Activated CD4-positive, alpha-beta T cell treated with anti-CD3 and anti-CD28 coated beads, Interleukin-2, amount 50 U/mL, for 4 hours (primary cell): Measurements from ENCODE around the gene PHKB.

ENCODE experiments used
- DNase-seq, 2 experiments: peaks; one replicate each; pipeline ENCODE4 v3.0.0-alpha.2; 2020

Gene PHKB

GRCh38 chr16:47574091-47575054 is 113.2 kb downstream of the PHKB start:
- peak in 1 of 2 experiments; percentile 4 for DNase-seq

DNA sequence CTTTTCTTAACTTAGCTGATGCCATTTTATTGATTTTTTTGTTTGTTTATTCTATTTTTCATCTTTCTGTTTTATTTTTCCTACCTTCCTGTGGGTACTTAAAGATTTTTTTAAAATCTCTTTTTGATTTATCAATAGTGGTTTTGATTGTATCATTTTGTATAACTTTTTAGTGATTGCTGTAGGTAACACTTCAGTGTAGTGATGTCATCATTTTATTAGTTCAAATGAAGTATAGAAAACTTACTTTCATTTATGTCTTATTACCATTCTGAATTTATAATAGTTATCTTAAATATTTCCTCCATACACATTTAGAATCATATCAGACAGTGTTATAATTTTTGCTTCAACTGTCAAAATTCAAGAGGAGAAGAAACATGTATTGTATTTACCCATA is 115.9 kb downstream of the PHKB start:
- no peak for DNase-seq

GRCh38 chr16:47578033-47578432 is 116.9 kb downstream of the PHKB start:
- no peak for DNase-seq

GRCh38 chr16:47578573-47578972 is 117.4 kb downstream of the PHKB start:
- no peak for DNase-seq

DNA sequence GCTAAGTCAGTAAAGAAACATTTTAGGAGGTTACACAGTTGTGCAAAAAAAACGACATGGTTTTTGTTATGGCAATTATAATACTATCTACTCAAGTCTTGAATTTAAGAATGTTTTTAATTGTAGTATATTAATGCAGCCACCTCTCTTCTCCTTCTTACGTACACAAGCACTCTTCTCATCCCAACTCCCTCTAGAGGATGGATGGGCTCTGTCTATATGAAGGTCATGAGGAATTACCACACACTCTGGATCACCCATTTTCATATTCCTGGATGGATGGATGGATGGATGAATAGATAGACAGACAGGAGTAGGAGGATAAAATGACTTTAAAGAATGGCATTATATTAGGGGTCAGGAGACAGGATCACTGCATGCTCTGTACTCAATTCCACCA is 120.0 kb downstream of the PHKB start:
- no peak for DNase-seq

DNA sequence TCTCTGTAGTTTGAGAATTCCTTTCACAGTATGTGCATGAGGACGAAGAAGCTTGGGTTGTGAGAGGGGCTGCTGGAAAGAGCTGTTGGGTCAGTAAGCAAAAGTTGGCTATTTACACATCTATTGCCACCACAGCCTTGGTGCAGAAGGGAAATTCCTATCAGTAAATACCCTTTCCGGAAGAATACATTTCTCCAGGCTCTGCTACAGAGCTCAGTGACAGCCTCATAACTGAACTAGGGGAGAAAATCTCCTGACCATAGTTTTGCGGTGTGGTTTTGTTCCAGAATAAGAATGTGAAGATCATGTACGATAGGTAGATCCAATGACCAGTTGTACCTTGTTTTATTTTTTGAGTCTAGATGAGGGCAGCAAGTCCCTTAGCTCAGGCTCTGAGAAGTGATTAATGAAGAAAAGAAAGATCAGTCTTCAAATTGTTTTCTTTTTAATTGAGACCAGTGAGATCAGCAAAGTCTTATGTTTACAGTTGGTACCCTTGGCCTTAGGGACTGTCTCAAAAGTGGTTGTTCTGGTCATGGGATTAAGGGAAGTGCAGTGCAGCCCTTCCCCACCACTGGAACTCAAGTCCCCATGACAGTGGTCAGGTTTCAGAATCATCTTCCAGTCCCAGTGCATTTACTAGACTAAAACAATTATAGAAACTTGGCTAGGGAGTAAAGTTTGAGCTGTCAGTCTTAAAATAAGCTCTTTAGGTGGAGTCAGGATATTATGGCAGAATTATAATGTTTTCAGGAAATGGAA is 123.5 kb downstream of the PHKB start:
- DNase-seq = no peak

- DNase-seq = no peak
Measured at GRCh38 chr16:47586121-47586520, 125.0 kb downstream of the PHKB start.

GRCh38 chr16:47590472-47590871 is 129.3 kb downstream of the PHKB start:
- DNase-seq = no peak

DNA sequence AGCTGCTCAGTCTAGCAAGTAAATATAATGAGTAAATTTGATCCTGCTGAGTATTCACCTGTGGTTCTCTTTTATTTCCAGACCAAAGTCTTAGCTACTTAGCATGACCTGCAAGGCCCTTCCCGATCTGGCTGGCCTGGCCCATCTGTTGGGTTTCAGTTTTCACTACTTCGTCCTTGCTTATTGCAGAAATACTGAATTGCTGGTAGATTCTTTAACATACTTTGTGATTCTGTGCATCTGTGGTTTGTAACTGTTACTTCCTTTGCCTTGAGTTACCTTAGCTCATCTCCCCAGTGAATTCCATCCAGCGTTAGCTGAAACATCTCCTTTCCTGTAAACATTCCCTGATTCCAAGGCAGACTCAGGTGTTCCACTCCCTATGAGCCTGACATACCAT is 131.1 kb downstream of the PHKB start:
- no peak for DNase-seq

GRCh38 chr16:47599512-47599911 is 138.4 kb downstream of the PHKB start:
- DNase-seq = no peak

- DNase-seq = no peak
Measured at GRCh38 chr16:47600376-47600775, 139.2 kb downstream of the PHKB start.

GRCh38 chr16:47604306-47604705 is 143.2 kb downstream of the PHKB start:
- no peak for DNase-seq

DNA sequence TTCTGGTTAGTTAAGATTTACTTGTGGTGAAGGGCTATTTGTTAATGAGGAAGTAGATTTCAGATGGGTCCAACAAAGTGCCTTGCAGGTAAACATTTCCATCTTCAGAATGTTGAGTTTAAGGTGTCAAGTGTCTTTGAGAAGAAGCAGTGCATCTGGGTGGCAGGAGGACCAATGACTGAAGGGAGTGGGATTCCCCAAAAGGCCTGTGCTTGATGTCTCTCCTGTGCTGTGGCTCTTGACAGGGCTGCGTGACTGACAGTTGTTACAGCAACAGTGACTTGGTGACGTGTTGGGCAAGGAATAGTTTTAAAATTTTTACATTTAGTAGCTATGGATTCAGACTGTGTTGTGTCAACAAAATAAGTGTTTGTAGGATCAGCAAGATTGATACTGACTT is 149.9 kb downstream of the PHKB start:
- DNase-seq = no peak

DNA sequence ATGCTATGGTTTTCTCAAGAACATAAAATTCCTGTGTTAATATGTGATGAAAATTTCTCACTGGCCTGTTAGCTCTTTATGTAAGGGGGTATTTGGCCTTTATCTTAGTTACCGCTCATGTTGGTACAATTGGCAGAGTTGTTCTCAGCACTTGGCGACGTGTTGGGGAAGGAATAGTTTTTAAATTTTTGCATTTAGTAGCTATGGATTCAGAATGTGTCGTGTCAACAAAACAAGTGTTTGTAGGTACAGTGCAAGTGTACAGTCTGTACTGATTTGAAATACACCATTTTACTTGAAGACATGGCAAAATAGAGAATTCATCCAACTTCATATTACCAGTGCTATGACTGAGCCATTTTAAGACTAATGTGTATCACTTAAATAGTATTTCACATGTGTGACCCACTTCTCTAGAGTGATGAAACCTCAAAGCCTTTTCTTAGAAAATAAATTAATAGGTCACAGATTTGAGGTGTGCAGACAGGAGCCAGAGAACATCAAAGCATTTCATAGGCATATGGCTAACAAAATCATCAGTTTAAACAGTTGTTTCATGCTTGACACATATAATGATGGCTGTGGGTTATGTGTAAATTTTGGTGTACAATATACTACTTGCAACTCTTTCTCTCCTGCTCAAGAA is 150.8 kb downstream of the PHKB start:
- no peak for DNase-seq

- DNase-seq = no peak
Measured at GRCh38 chr16:47612711-47613110, 151.6 kb downstream of the PHKB start.

GRCh38 chr16:47613251-47613650 is 152.1 kb downstream of the PHKB start:
- DNase-seq = no peak

DNA sequence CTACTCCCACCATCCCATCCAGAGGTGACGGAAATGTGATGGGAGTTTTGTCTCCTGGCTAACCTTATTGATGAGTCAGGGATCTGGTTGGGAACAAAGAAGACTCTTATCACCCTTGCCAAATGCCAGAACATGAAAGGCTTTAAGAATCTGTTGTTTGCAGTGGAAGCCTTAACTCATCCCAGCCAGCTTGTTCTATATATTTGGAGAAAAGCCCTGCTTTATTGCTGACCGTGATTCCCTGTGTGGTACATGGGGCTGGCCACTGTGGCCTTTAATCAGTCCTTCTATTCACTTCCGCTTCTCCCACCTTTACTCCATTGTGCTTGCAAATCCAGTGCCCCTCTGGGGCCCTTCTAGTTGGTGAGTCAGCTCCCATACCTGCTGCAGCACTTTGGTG is 156.6 kb downstream of the PHKB start:
- DNase-seq = no peak

DNA sequence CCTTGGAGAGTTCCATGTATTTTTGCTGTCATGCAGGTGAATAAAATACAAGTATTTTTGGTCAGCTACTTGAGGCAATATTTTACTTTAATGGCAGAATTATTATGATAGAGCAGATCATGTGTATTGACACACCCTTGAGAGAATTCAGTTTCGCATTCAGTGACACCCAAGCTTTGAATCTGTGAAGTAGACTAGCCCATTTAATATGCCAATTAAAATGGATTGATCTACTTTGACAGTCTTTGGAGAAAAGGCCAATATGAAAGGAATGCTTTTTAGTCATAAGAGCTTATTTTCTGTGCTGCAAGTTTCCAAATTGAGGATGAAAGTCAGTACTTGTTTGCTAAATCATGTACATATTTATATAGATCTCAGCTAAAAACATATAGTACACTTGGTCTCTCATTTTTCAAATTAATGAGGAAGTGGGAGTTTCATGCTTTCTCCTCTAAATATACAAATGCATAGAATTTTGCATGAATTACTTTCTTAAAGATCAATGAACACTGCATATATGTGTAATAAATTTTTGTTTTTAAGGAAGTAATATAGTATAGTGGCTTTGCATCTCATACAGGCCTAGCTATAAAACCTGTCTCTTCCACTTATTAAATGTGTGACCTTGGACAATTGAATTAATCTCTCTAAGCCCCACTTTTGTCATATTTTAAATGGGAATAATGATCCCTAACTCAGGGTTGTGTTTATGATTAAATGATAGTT is 161.5 kb downstream of the PHKB start:
- no peak for DNase-seq

DNA sequence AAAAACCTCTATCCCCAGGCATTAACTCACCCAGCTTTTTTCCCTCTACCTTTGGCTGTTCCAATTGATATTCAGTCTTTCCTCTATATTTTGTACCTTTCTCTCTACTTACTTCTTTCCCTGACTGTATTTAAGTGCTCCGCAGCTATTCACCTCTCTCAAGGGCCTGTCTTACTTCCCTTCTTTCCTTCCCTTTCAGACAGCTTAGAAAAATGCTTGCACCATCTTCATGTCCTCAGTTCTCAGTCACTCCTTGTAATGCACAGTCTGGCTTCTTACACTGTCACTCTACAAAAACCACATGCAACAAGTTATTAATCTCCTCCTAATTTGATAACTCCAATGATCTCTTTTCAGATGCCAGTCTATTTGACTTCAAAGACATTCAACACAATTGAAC is 163.4 kb downstream of the PHKB start:
- DNase-seq = no peak

DNA sequence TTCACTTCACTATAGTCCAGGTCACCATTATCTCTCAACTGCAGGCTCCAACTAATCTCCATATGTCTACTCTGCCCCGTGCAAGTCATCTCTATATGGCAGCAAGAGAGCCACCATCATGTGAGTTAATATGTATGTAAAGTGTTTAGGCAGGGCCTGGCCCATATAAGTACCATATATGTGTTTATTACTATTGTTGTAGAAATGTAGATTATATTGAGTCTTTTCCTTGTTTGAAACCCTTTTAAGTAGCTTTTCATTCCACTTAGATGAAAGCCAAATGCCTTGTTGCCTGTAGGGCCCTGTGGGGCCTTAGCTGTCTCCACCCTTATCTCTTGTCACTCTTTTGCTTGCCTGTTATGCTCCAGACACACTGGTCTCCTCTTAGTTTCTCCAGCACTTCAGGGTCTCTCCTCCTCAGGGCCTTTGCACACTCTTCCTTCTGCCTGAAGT is 164.0 kb downstream of the PHKB start:
- DNase-seq = no peak

GRCh38 chr16:47626246-47626645 is 165.1 kb downstream of the PHKB start:
- DNase-seq = no peak

DNA sequence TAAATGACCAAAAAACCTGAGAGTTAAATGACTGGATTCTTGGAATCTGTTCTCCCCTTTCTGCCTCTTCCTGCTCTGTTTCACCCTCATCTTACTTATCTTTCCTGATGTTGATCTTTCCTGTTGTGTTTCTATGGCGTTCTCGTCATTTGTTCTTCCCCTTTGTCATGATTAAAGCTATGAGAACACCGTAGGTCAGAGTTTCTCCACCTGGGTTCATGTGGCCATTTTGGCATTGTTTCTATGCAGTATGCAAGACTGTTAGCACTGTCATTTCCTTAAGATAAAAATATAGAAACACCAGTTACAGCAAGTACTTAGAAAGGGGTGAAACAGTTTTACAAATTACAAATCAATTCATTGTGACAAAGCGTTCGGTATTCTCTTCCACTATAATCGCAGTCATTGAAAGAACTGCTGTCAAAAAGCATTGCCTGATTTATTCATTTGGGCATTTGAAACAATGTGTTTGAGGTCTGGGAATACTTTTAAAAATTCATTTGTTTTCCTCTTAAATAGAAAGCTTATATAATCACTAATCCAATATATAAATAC is 166.0 kb downstream of the PHKB start:
- DNase-seq = no peak
